Measurements from ENCODE around the gene IL1R2. TPM values are rescaled to one million over a fixed set of nuclear protein-coding genes. Genes with fewer than 3 reads are reported as not detected.

The IL1R2 gene
- total and polyA plus RNA-seq, 2 of the 13 experiments (the other 11 are each of a cell fraction or from before 2014, with no cell fraction given) = 3.6 to 7.3 TPM

- H3K4me1 ChIP-seq (ENCODE audit: insufficient read depth, low read length) = peaks cover 25% of the 10 kb centered on the region
- TF ChIP-seq PRDM10 (CRISPR knock-in tag; IDR thresholded peaks at IDR 0.05; ENCODE audit: low read depth) = no peak
- TF ChIP-seq ZNF768 (CRISPR knock-in tag; IDR thresholded peaks at IDR 0.05) = no peak
- TF ChIP-seq MED13 (CRISPR knock-in tag; IDR thresholded peaks at IDR 0.05) = no peak
- no peak for TF ChIP-seq NBN (conservative IDR thresholded peaks at IDR 0.05)
- TF ChIP-seq ZNF33B (CRISPR knock-in tag; IDR thresholded peaks at IDR 0.05) = no peak
- TF ChIP-seq SIN3B (IDR thresholded peaks at IDR 0.05; ENCODE audit: low read length) = no peak
- TF ChIP-seq ARID5B (CRISPR knock-in tag; IDR thresholded peaks at IDR 0.05) = no peak
- no peak for TF ChIP-seq MTF1 (CRISPR knock-in tag; IDR thresholded peaks at IDR 0.05)
- no peak for TF ChIP-seq ZNF570 (CRISPR knock-in tag; IDR thresholded peaks at IDR 0.05; ENCODE audit: borderline replicate concordance)
- no peak for TF ChIP-seq YEATS4 (CRISPR knock-in tag; IDR thresholded peaks at IDR 0.05; ENCODE audit: borderline replicate concordance)
- no peak for TF ChIP-seq ZNF746 (CRISPR knock-in tag; IDR thresholded peaks at IDR 0.05)
- no peak for TF ChIP-seq SKIL (CRISPR knock-in tag; IDR thresholded peaks at IDR 0.05; ENCODE audit: borderline replicate concordance)
- no peak for TF ChIP-seq ZNF326 (CRISPR knock-in tag; IDR thresholded peaks at IDR 0.05; ENCODE audit: borderline replicate concordance)
- 23% methylated on average over 4 of the region's 4 CpGs for WGBS (ENCODE audit: low lambda C conversion rate)
- no peak overlapping the region for H3K4me2 ChIP-seq (ENCODE audit: low read depth, low read length)
- no peak for FAIRE-seq
- intact Hi-C loops (cut with micrococcal nuclease; ENCODE audit: unreplicated experiment) (loop anchor here (10.0 kb wide), 1 partner anchor 47 kb away; no protein-coding TSS in a partner anchor), in situ Hi-C loops (cut with HindIII; ENCODE audit: extremely low pct_ligation_motif_present, low pct_unique_long_range_greater_than_20kb) (loop anchor here (5.0 kb wide), 1 partner anchor 84 kb away; no protein-coding TSS in a partner anchor)
- BruUV-seq (replicated peaks) = no TSS peak
- CTCF ChIA-PET (ENCODE audit: low intra/inter-chr PET ratio, low total read pairs) = no interaction called here
- no peaks in the 10 kb centered on the region for H3K36me3 ChIP-seq (replicated peaks in 1 of 2; ENCODE audit: control insufficient read depth in 1 of 2, insufficient read depth in 2 of 2, low read length in 2 of 2)
- DNase-seq (ENCODE audit: low spot score) = no peak
- no peaks in the 10 kb centered on the region for H3K79me2 ChIP-seq (ENCODE audit: insufficient read depth, low read length)
- H3K27ac ChIP-seq (ENCODE audit: extremely low read length, insufficient read depth, low read length) = no peak overlapping the region
- peaks cover 3 to 18% of the 10 kb centered on the region in 2 experiments; a peak in 3 of 5 replicates for H3K27me3 ChIP-seq (ENCODE audit: control insufficient read depth in 1 of 2, insufficient read depth in 2 of 2, low read length in 2 of 2)
- H3K9me3 ChIP-seq (ENCODE audit: low read length) = no peaks in the 10 kb centered on the region
- no peak for ATAC-seq
- POLR2A ChIA-PET = no interaction called here
- no peak overlapping the region for H3K9ac ChIP-seq (ENCODE audit: insufficient read depth, low read depth, low read length)
- no peaks in the 10 kb centered on the region for H4K20me1 ChIP-seq (ENCODE audit: insufficient read depth, low read length)
- H3K4me3 ChIP-seq (replicated peaks in 1 of 3; ENCODE audit: insufficient read depth in 1 of 3, low read depth in 2 of 3, low read length in 3 of 3) = no peak overlapping the region
- no peak overlapping the region for H2AFZ ChIP-seq (ENCODE audit: low read length)
Measured at GRCh38 chr2:101981504-101981903, 10.3 kb upstream of the IL1R2 start.
